Neutrophil (primary cell): Measurements from ENCODE around the gene SPRED2.

Source experiments
- H3K27ac ChIP-seq: fragments of 200-600 bp; sonication (generic); 2 replicates; pipeline ENCODE4 v1.5.1; 2016; ENCODE audit warnings: mild to moderate bottlenecking, moderate library complexity
- H3K27me3 ChIP-seq: fragments of 200-600 bp; sonication (generic); 2 replicates; pipeline ENCODE4 v1.6.0; 2016; ENCODE audit warnings: mild to moderate bottlenecking
- H3K36me3 ChIP-seq: fragments of 200-600 bp; sonication (generic); 2 replicates; pipeline ENCODE4 v1.5.1; 2017
- H3K4me1 ChIP-seq, 2 experiments: fragments of 200-600 bp in 1 of 2; sonication (generic) in 1 of 2; 1 replicate in 1 of 2; 2 replicates in 1 of 2; pipeline versions ENCODE4 v1.5.1 to v1.6.1; 2013 to 2016; ENCODE audit warnings: low read depth in 1 of 2, low read length in 1 of 2, mild to moderate bottlenecking in 1 of 2, moderate library complexity in 1 of 2; ENCODE audit not compliant: control insufficient read depth in 1 of 2, insufficient read depth in 1 of 2
- H3K4me3 ChIP-seq, 2 experiments: fragments of 200-600 bp in 1 of 2; sonication (generic) in 1 of 2; 1 replicate in 1 of 2; 2 replicates in 1 of 2; pipeline ENCODE4 v1.5.1; 2013 to 2016; ENCODE audit warnings: low read depth in 1 of 2, low read length in 1 of 2, mild to moderate bottlenecking in 1 of 2, moderate library complexity in 1 of 2
- H3K9me3 ChIP-seq: fragments of 200-600 bp; sonication (generic); 2 replicates; pipeline ENCODE4 v1.5.1; 2016
- TF ChIP-seq, protein P1 (sequence below): fragments of 200-600 bp; sonication (generic); IDR thresholded peaks from 2 replicates; pipeline ENCODE4 v1.5.1; 2016; ENCODE audit warnings: antibody characterized with exemption

SPRED2 gene

DNA sequence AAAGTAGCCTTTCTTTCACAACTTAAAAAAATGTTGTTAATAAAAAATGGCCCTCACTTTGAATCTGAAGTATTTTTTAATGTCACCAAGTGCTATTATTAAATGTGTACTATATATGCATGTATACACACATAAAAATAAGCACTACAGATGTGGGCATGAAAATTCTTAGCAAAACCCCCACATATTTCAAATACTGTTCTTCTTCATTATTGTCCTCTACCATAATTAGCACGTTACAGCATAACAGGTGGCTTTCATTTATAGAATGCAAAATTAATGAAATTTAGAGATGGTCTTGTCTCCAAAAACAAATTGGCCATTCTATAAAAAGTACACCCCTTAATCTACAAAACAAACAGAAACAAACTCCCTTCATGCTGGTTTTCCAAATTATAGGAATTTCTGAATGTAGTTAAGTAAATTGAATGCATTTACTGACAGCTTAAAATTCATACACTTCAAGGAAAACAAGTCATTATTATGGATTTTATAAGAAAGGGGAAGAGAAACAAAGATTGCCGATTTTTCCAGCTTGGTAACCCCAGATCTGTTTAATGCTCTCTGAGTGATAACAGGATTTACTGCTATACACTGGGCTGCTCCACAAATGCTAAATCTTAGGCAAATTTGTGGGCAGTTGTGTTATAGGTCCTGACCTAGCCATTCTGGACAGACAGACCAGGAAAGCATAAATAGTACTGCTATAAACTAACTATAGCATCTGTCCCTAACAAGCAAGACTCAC is 67.2 kb downstream of the SPRED2 start:
- Histone ChIP-seq H3K27me3 (no peaks in the 10 kb centered on the region), H3K36me3 (no peaks in the 10 kb centered on the region), H3K4me1 (peaks cover 0 to 4% of the 10 kb centered on the region in 2 experiments), H3K4me3 (no peak overlapping the region), H3K9me3 (no peaks in the 10 kb centered on the region), H3K27ac (no peak overlapping the region)
- TF ChIP-seq, protein P1, sequence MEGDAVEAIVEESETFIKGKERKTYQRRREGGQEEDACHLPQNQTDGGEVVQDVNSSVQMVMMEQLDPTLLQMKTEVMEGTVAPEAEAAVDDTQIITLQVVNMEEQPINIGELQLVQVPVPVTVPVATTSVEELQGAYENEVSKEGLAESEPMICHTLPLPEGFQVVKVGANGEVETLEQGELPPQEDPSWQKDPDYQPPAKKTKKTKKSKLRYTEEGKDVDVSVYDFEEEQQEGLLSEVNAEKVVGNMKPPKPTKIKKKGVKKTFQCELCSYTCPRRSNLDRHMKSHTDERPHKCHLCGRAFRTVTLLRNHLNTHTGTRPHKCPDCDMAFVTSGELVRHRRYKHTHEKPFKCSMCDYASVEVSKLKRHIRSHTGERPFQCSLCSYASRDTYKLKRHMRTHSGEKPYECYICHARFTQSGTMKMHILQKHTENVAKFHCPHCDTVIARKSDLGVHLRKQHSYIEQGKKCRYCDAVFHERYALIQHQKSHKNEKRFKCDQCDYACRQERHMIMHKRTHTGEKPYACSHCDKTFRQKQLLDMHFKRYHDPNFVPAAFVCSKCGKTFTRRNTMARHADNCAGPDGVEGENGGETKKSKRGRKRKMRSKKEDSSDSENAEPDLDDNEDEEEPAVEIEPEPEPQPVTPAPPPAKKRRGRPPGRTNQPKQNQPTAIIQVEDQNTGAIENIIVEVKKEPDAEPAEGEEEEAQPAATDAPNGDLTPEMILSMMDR, result no peak

GRCh38 chr2:65363879-65364666 is 68.3 kb downstream of the SPRED2 start:
- Histone ChIP-seq H3K27me3 (no peaks in the 10 kb centered on the region), H3K27ac (no peak overlapping the region), H3K9me3 (no peaks in the 10 kb centered on the region), H3K36me3 (no peaks in the 10 kb centered on the region), H3K4me1 (peaks cover 3 to 9% of the 10 kb centered on the region in 2 experiments), H3K4me3 (no peak overlapping the region)
- TF ChIP-seq, protein P1, result no peak

GRCh38 chr2:65361623-65362022 is 70.8 kb downstream of the SPRED2 start:
- Histone ChIP-seq H3K27me3 (no peaks in the 10 kb centered on the region), H3K4me3 (no peak overlapping the region), H3K4me1 (peaks cover 10 to 25% of the 10 kb centered on the region in 2 experiments), H3K27ac (no peak overlapping the region), H3K9me3 (no peaks in the 10 kb centered on the region), H3K36me3 (no peaks in the 10 kb centered on the region)
- TF ChIP-seq, protein P1, result no peak

- Histone ChIP-seq H3K27me3 (no peaks in the 10 kb centered on the region), H3K27ac (no peak overlapping the region), H3K9me3 (no peaks in the 10 kb centered on the region), H3K36me3 (no peaks in the 10 kb centered on the region), H3K4me1 (peaks cover 10 to 21% of the 10 kb centered on the region in 2 experiments), H3K4me3 (no peak overlapping the region)
- TF ChIP-seq, protein P1, result no peak
These were observed 72.0 kb downstream of the SPRED2 start for GRCh38 chr2:65360441-65360840.

DNA sequence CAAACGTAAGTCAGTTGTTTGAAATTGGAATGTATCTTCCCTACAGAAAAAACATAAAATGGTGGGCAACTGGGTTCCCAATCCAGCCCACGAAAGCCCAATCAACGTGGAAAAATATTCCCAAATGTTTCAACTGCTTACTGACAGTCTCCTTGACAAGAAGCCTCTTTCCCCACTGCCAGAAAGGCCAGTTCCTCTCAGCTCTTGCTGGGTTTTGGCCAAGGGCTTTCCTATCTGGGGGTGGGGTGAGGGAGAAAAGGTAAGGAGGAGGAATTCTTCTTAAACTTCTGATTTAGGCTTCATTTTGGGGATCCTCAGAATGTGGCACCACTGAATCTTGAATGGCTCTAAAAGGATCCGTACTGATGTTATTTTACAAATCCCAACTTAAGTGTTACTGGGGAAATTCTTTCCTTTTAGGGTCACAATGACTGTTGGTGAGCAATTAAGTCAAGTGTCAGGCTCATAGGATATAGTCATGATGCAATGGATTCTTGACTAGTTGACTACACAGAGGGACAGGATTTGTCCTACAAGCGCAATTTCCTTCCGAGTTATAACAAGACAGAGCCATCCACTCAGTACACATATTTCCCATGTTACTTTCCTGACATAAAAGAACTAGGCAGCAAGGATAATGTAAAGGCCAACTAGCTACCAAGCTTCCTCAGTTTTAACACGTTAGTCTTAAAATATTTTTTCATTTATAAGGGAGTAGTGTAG is 73.6 kb downstream of the SPRED2 start:
- Histone ChIP-seq H3K4me3 (no peak overlapping the region), H3K36me3 (no peaks in the 10 kb centered on the region), H3K27me3 (no peaks in the 10 kb centered on the region), H3K27ac (no peak overlapping the region), H3K4me1 (peaks cover 16 to 27% of the 10 kb centered on the region in 2 experiments), H3K9me3 (no peaks in the 10 kb centered on the region)
- TF ChIP-seq, protein P1, result no peak
